Lower lobe of right lung (tissue), 2 donors: ENCODE measurements around the gene NDRG3. TPM values are rescaled to one million over a fixed set of nuclear protein-coding genes. Genes with fewer than 3 reads are reported as not detected.
A peak's percentile ranks its signal among the peaks of the same experiment; 100 is the strongest.

Experiments
- ATAC-seq, 2 donors: fragments of 200-7000 bp; cut with Tn5 transposase; one replicate each; pipeline ENCODE4 v1.9.1; 2020 to 2022; ENCODE audit warnings: mild to moderate bottlenecking in 2 of 2, moderate library complexity in 2 of 2
- DNase-seq: peaks from one replicate; pipeline ENCODE4 v3.0.0-alpha.2; 2020
- H3K27ac ChIP-seq: fragments of 200-600 bp; one replicate; pipeline ENCODE4 v1.8.0; 2022
- H3K27me3 ChIP-seq: fragments of 200-600 bp; one replicate; pipeline ENCODE4 v1.8.0; 2022; ENCODE audit warnings: low read depth
- H3K36me3 ChIP-seq: fragments of 200-600 bp; one replicate; pipeline ENCODE4 v1.8.0; 2022; ENCODE audit warnings: mild to moderate bottlenecking
- H3K4me1 ChIP-seq: fragments of 200-600 bp; one replicate; pipeline ENCODE4 v1.8.0; 2022
- H3K4me3 ChIP-seq: fragments of 200-600 bp; one replicate; pipeline ENCODE4 v1.8.0; 2022; ENCODE audit warnings: mild to moderate bottlenecking
- H3K9me3 ChIP-seq: fragments of 200-600 bp; one replicate; pipeline ENCODE4 v1.8.0; 2022
- intact Hi-C: fragments of 100-400 bp; cut with DNase I; formaldehyde crosslinking; loops from one replicate; pipeline ENCODE4 v1.11.0; 2022
- total RNA-seq: library from RNA; stranded (reverse); fragmentation: NEBNext Ultra II Directional; extraction: Animal tissue kit (Norgen Biotek cat#: 25700); gene quantifications from one replicate; pipeline ENCODE4 v1.2.1, GENCODE V29; 2021
- TF ChIP-seq, protein P1 (sequence below): fragments of 200-600 bp; IDR thresholded peaks from one replicate; pipeline ENCODE4 v1.8.0; 2022; ENCODE audit warnings: antibody characterized with exemption, mild to moderate bottlenecking
- donor health status: DM: no; HTN: yes; CAD: no; lungs with severe emphysema.

The NDRG3 gene
- total RNA-seq, 1 donor from 2014 or later, result 30.4 TPM

DNA sequence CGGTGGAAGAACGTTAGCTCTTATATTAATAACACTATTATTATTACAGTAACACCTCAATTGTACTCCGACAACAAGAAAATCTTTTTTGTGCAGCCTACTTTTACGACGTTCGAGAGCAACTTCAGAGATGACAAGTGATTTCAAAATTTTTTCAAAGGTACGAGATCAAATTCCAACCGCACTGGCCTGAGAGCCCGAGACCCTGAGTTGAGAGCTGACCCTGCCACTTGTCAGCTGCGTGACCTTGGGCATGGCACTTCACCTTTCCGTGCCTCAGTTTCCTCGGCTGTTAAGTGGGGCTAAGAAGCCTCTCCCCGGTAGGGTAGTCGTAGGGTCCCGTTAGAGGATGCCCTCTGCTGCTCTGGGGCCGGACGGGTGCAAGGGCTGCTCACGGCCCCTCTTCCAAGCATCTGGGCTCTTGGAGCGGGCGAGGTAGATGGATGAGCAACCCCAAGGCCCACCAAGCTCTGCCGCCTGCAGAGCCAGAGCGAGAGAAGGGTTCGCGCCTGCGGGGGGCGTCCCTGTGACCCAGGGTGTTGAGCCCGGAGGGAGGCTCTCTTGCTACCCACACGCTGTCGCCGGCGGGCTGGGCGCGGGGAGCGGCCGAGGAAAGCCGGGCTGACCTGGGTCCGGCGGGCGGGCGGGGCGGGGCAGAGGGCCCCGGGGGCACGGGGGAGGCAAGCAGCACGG, 510 bp downstream of the NDRG3 start:
- Histone ChIP-seq H3K4me1 (peaks cover 16% of the 10 kb centered on the region), H3K27me3 (no peaks in the 10 kb centered on the region), H3K4me3 (peak overlapping the region; percentile 89), H3K27ac (peak overlapping the region; percentile 65), H3K36me3 (no peaks in the 10 kb centered on the region), H3K9me3 (no peaks in the 10 kb centered on the region)
- intact Hi-C loops, result no loop called here
- ATAC-seq (peak; percentile 31 to 56), DNase-seq (peak; percentile 54)
- TF ChIP-seq, protein P1, sequence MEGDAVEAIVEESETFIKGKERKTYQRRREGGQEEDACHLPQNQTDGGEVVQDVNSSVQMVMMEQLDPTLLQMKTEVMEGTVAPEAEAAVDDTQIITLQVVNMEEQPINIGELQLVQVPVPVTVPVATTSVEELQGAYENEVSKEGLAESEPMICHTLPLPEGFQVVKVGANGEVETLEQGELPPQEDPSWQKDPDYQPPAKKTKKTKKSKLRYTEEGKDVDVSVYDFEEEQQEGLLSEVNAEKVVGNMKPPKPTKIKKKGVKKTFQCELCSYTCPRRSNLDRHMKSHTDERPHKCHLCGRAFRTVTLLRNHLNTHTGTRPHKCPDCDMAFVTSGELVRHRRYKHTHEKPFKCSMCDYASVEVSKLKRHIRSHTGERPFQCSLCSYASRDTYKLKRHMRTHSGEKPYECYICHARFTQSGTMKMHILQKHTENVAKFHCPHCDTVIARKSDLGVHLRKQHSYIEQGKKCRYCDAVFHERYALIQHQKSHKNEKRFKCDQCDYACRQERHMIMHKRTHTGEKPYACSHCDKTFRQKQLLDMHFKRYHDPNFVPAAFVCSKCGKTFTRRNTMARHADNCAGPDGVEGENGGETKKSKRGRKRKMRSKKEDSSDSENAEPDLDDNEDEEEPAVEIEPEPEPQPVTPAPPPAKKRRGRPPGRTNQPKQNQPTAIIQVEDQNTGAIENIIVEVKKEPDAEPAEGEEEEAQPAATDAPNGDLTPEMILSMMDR, result no peak

DNA sequence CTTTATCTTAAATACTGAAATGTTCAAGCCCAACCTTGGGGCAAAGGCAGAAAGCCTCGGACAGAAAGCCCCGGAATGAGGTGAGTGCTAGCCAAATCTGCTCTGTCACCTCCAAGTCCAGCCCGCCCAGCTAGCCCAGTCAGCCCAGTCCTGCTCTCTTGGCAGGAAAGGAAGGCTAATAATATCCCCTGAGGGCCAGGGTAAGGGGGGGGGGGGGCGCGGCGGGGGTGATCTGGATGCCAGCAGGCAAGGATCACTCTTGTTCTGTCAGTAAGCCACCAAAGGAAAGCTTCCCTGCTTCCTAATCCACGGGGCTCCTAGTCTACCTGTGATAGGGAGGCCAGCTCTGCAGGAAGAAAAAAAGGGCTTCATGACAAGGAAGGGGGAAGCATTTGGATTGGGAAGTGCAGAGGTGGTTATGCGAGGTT, 1.1 kb downstream of the NDRG3 start:
- intact Hi-C loops, result no loop called here
- no peaks in the 10 kb centered on the region for H3K36me3 ChIP-seq
- ATAC-seq (peak; percentile 56 to 63), DNase-seq (no peak)
- TF ChIP-seq, protein P1, result no peak
- H3K4me3 ChIP-seq, result peak overlapping the region; percentile 89
- peaks cover 16% of the 10 kb centered on the region for H3K4me1 ChIP-seq
- no peak overlapping the region for H3K27ac ChIP-seq
- no peaks in the 10 kb centered on the region for H3K27me3 ChIP-seq
- H3K9me3 ChIP-seq, result no peaks in the 10 kb centered on the region

DNA sequence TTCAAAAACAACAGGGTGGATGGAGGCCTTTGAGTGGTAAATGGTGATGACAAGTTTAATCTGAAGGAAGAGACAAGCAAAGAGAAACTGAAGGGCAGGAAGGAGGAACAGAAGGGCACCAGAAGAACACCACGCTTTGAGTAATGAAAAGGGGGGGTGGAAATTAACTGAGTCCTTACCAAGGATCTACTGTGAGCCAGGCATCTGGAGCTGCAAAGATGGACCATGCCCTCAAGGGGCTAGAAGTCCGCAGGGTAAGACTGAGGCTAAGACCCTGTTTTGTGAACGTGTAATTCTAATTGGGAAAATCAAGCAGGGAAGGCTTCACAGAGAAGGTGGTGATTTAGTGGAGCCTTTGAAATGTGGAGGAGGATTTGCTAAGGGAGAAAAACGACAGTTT, 1.6 kb downstream of the NDRG3 start:
- ATAC-seq (no peak), DNase-seq (no peak)
- intact Hi-C loops, result no loop called here
- no peaks in the 10 kb centered on the region for H3K9me3 ChIP-seq
- peaks cover 16% of the 10 kb centered on the region for H3K4me1 ChIP-seq
- H3K27me3 ChIP-seq, result no peaks in the 10 kb centered on the region
- TF ChIP-seq, protein P1, result no peak
- H3K36me3 ChIP-seq, result no peaks in the 10 kb centered on the region
- H3K27ac ChIP-seq, result no peak overlapping the region
- no peak overlapping the region for H3K4me3 ChIP-seq

DNA sequence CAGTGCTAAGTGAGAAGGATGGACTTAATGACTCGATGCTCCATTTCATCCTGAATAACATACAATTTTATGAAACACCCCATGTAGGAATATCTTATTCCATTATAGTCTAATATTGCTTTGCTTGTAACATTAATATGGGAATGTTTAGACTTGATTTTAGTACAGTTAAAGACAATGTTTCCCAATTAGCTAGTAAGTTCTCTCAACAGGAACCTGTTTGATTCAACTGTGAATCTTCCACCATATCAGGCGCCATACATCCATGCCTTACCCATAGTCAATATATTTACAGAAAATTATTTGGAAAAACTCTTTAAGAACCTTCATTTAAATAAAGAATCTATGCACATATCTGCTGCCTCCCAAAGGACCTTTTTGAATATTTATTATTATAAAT, 3.3 kb downstream of the NDRG3 start:
- no peaks in the 10 kb centered on the region for H3K27me3 ChIP-seq
- ATAC-seq (no peak), DNase-seq (no peak)
- H3K27ac ChIP-seq, result no peak overlapping the region
- TF ChIP-seq, protein P1, result no peak
- peaks cover 16% of the 10 kb centered on the region for H3K4me1 ChIP-seq
- H3K36me3 ChIP-seq, result no peaks in the 10 kb centered on the region
- H3K9me3 ChIP-seq, result no peaks in the 10 kb centered on the region
- intact Hi-C loops, result no loop called here
- no peak overlapping the region for H3K4me3 ChIP-seq

DNA sequence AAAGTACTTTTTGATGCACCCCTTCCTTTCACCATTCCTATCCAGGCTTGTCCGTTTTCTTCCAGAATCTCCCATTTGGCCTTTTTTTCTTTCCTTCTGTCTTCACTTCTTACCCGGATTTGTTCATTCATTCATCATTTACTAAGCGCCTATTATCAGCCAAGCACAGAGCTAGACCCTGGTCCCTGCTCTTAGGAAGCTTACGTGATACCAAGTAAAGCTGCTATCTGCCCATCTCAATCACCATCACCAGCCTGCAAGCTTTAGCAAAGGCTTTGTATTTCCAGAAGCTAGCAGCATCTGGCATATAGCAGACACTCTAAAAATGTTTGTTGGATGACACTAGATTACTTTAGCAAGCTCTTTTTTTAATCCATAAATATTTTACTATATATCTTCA, 4.8 kb downstream of the NDRG3 start:
- no peaks in the 10 kb centered on the region for H3K27me3 ChIP-seq
- intact Hi-C loops, result no loop called here
- no peaks in the 10 kb centered on the region for H3K36me3 ChIP-seq
- H3K9me3 ChIP-seq, result no peaks in the 10 kb centered on the region
- H3K4me3 ChIP-seq, result no peak overlapping the region
- no peak overlapping the region for H3K27ac ChIP-seq
- H3K4me1 ChIP-seq, result peaks cover 16% of the 10 kb centered on the region
- ATAC-seq (no peak), DNase-seq (no peak)
- TF ChIP-seq, protein P1, result no peak
